UCSD-AML1 (cell line): ENCODE results near the gene TSFM.

ENCODE experiments used
- DNase-seq: peaks from one replicate; lab custom pipeline; 2025; ENCODE audit not compliant: unreplicated experiment; lab: John Stamatoyannopoulos, UW

TSFM gene

DNA sequence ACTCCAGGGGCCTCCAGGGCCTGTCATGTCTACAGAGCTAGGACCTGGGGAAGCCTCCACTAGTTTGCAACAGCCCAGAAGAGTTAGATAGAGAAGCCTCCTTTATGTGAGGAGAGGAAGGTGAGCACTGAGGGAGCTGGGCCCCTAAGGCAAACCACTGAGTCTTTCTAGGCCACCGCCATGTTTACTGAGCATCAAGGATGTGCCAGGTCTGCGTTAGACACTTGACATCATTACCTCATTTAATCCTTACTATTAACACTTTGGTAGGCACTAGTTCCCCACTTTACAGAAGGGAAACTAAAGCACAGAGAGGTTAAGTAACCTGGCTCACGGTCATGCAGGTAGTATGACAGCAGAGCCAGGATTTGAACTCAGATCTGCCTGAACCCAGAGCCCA is 51.1 kb downstream of the TSFM start:
- DNase-seq: no peak

DNA sequence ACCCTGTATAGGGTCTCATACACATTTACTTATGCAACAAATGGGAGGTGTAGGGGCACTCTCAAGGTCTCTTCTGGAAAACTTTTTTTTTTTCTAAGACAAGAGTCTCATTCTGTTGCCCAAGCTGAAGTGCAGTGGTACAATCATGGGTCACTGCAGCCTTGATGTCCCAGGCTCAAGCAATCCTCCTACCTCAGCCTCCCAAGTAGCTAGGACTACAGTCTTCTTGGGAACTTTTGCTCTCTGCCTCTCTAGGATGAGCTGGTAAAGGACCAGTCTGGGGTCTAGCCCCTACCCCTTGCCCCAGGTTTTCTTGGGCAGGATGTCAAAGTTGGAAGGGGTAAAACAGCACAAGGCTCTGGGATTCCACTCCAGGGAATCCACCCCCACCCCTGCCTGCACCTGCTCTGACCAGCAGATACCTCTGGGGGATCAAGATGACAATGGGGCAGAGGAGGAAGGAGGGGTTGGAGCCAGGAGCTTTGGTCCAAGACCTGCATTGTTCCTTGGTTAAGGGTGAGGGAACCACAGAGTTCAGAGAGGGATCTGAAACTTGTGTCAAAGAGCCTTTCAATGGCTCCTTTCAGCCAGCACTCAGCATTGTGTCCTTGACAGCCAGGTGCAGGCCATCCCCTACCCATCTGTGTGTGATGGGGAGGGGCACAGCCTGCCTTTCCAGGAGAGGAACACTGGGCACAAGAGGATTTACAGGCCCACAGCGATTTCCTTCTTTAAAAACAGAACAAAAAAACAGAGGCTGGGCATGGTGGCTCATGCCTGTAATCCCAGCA is 51.7 kb downstream of the TSFM start:
- DNase-seq: no peak

DNA sequence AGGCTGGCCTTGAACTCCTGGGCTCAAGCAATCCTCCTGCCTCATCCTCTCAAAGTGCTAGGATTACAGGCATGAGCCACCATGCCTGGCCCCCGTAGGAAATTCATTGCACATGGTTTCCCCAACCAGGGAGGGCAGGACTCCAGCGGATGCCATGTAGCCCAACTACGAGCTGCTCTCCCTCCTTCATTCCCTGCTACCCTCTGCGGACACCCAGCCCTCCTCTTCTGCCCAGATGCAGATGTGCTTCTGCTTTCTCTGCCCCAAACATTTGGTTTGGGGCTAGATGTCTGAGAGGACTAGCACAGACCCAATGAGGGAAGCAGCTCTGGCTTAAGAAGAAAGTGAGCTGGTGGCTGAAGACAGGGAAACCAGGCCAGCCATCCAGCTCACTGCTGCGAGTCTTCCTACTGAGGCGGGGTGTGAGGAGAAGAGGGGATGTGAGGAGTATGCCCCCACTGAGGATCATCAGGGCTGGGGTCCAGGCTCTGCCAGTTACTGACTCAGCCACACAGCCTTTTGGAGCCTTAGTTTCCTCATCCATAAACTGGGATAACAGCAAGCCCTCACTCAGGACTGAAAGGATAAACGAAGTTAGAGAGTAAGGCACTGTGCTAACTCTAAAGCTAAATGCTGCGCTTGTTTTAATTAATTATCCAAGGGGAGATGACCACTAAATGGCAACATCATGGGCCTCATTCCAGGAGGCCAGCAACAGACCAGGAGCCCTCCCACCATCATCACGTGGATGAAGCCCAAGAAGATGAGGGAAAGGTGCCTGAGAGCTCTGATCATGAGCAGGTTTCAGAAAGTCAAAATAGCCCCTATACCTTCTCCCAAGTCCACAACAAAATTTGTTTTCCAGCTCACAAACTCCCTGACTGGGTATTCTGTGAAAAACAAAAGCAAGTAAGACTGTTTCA is 53.0 kb downstream of the TSFM start:
- peak; percentile 58 for DNase-seq

DNA sequence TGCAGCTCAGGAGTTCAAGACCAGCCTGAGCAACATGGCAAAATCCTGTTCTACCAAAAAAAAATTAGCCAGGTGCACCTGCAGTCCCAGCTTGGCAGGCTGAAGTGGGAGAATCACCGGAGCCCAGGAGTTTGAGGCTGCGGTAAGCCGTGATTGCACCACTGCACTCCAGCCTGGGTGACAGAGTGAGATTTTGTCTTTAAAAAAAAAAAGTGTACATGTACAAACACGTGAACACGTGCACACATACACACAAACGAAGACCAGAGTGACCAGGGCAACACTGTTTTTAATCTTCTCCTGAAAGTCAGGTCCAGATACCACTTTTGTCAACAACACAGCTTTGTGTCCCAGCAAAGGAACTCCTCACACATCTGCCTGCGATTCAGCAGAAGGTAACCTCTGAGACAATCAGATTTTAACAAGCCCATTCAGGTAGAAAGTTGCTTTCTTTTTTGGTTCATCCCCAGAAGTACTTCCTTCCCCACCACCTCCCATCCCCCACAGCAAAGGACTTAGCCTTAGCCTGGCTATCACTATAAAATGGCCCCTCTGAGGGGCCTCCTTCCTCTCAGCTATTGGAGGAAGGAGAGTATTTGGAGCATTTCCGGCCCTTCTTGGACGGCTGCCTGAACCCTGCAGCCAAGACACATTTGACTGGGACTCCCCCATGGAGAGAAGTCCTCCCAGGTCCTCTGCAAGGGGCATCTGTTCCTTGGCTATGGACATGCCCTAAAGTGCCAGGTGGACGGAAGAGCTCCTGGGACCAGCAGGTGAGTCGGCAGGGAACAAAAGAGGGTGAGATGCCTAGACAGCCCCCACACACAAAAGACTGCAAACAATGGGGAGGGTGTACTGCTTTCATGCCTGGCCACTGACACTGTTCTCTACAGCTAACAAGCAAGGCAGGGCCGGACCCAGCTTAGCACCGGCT is 54.1 kb downstream of the TSFM start:
- DNase-seq: peak; percentile 66

DNA sequence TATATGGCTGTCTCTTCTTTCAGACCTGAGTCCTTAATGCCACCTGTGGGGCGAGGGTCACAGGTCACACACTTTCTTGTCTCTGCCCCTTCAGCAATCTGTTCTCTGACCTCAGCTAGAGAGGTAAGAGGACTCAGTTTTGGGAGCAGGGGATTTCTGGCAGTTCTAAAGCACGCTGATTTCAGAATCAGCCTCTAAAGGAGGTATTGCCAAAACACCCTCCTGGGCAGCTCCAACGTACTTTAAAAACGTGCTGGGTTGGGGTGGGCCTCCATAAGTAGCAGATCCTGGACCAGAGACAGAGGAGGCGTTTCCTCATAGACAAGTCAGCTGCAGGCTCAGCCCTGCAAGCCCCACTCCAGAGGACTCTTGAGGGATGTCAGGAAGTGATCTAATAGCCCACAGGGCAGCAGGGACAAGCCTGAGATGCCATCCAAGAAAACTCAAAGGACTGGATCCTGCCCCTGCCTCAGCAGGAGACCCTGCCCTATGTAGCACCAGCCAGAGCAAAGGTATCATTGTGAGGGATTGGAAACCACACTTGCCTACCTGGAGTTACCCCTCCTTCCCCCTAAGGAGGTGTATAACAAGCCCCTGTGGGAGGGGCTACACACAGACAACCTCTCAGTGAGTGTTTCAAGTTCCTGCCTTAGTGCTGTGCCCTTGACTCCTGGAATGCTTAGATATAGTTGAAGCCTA is 55.4 kb downstream of the TSFM start:
- DNase-seq: peak; percentile 43

DNA sequence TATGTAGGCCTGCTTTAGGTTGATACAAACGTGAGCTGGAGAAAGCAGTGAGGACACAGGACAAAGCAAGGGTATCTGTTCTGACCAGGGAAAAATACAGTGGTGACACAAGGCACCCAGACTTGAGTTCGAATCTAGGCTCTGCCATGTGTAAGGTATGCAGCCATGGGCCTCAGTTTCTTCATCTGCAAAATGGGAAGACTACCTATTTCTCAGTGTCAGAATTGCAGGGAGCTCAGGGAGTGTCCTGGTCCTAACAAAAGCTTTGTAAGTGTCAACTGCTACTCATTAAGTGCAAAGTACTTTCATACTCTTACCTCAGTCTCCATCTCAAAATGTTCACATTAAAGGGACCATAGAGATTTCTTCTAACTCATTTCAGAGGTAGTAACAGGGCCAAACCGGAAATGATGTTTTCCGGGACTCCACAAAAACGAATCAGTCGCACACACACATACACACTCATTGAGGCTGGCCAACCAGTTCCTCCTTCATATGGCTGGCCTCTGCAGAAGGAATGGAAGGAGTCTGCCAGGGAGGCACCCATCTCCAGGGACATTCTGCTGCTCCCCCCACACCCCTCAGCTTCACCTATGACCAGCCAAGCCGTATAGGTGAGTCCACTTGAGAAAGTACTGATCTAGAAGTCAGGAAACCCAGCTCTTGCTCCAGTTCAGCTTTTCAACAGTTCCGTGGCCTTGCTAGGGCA is 56.2 kb downstream of the TSFM start:
- peak; percentile 44 for DNase-seq

DNA sequence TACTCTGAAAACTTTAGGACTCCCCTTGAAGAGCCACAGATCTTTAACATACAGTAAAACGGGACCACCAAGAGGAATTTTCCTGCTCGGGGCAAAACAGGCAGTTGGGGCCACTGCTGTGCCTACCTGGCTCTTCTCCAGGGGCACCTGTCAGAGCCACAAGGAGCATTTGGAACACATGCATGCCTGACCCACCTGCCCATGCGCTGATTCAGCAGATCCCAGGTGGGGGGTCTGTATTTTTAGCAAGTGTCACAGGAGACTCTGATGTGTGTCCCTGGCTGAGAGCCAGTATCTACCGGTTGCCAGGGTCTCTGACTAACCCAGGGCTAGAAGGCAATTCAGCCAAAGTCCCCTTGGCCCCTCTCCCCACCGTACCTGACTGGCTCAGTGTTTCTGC is 57.4 kb downstream of the TSFM start:
- no peak for DNase-seq

DNA sequence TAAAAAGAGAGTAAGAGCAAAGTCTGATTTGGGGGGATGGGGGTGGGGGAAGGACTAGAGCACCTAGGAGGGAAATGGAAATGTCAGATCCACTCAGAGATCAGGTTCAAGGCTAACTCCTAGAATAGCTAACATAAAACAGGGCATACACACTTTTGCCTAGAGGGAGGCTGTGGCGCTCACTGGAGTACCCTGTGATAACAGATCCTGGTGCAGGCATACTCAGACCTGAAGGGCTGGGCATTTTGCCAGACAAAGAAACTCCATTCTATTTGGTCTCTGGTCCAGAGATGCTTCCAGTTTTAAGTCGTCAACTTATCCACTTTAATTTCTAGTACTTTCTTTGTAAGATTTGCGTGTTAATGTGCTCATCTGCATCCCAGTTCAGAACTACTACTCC is 58.1 kb downstream of the TSFM start:
- no peak for DNase-seq

DNA sequence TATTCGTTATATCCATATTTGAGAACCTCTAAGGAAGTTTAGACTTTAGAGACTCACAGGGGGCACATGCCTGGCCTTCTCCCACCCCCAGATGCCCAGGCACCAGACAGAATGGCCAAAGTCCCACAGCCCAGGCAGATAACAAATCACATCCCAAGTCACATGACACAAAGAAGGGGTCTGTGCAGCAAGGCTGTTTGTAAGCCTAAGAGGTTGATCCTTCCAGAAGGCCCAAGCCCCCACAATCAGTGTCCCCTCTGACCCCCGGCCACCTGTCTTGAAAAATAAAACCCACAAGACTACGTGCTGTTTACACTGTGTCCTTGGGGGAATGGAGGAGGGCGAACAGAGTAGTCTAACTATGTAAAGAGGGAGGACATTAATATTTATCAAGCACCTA is 58.9 kb downstream of the TSFM start:
- DNase-seq: no peak

DNA sequence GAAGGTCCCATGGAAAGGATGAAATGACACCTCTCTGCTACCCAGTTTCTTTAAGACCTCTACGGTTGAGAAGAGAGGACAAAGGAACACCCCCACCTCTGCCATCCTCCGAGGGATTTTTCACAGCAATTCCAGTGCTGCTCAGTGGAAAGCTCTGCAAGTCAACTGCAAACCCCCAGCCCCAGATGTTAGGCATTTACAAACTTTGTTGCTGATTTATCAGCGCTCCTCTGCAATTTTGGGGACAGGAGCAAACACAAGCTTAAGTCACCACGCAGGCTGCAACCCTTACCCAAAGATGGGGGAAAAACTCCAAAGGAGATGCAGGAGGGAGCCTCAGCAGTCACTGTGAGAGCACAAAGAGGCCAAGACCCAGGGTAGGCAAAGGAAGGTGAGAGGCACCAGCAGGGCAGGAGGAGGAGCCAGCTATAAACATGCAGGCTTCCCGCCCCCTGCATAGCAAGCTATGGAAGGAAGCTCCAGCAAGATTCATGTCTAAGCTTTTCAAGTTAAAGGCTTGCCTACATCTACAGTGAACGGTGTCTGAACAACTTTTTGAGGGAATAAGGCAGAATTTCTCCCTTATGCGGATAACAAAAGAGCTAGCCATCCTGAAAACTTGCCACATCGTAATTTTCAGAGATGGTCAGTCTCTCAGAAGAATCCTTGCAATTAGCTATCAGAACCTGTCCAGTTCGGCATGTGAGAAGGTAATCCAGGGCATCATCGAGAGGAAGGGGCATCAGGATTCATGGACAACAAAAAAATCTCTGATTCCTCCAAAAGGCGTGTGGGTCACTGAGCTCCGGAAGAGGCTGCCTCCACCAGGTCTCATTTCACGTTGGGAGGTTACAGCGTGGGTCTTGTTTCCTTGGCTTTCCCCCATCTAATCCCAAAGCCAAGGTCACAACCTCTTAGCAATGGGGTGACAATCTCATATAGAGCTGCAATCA is 60.0 kb downstream of the TSFM start:
- no peak for DNase-seq

DNA sequence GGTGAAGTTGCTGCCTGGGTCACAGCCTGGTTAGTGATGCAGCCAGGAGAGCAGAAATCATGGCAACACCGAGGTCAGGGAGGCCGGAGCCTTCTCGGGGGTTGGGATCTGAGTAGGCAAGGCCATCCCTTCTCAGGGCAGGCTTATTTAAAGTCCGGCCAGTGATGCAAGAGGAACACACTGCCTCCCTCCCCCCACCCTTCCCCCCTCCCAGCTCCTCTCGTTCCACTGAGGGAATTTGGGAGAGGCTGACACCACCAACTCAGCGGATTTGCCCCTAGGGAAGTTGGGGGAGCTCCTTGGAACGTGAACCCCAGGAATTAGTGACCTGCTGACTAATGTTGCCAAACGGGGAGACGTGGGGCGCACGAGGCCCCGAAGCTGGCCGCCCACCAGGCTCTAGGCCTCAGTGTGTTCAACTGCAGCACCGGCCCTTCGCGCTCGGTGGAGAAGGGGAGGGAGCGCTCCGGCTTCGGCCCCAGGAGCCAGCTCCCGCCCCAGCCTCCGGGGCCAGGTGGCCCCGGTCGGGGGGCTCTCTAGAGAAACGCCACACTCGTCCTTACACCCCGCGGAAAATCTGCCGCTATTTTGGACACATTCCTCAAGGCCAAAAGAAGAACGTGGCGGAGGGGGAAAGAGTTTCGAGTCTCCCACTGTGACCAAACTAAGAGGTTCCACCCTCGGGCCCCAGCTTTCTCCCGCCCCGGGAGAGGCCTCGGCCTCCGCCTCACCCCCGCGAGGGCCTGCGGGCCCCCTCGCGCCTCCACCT is 62.3 kb downstream of the TSFM start:
- DNase-seq: peak; percentile 40

DNA sequence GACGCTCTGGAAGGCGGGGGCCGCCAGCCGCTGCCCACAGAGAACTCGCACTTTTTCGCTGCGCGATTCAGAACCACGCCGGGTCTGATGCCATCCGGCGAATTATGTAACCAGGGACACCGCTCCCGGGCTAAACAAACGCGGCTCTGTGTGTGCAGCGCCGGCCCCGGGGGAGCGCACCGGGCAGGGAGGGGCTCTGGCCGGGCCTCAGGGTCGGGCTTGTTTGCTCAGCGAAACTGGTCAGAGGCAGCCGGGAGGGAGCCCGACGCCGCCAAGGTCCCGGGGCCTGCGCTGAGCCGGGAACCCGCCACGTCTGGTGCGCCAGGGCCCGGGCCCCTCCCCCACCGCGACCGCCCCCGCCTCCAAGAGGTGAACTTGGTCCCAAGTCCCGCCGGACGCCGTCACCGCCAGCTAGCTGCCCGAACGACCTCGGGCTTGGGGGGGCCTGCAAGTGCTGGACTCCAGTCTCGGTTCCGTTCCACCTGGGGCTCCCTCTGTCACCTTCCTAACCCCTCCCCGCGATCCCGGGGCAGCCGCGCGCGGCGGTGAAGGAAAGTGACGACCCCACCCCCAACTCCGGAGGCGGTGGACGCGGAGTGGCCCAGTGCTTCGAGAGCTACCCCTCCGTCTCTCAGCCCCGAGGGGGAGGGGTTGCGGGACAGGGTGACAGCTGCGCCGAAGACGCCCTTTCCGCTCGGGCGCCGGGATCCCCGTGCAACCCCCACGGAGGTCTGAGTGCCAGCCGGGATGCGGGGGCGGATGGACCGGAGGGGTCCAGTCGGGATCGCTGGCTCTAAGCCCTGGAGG is 63.1 kb downstream of the TSFM start:
- DNase-seq: peak; percentile 68

DNA sequence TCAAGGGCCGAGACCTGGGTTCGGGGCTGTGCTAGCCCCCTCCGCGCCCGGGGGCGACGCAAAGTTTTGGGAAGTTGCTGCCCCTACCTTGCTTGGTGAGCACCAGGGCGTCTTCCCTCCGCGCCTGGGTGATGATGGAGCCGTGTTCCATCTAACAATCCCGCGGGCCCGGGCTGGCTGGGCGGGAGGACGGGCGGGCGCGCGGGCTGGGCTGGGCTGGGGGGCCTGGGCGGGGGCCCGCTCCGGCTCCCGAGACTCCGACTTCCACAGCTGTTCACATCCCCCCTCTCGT is 63.6 kb downstream of the TSFM start:
- DNase-seq: no peak

DNA sequence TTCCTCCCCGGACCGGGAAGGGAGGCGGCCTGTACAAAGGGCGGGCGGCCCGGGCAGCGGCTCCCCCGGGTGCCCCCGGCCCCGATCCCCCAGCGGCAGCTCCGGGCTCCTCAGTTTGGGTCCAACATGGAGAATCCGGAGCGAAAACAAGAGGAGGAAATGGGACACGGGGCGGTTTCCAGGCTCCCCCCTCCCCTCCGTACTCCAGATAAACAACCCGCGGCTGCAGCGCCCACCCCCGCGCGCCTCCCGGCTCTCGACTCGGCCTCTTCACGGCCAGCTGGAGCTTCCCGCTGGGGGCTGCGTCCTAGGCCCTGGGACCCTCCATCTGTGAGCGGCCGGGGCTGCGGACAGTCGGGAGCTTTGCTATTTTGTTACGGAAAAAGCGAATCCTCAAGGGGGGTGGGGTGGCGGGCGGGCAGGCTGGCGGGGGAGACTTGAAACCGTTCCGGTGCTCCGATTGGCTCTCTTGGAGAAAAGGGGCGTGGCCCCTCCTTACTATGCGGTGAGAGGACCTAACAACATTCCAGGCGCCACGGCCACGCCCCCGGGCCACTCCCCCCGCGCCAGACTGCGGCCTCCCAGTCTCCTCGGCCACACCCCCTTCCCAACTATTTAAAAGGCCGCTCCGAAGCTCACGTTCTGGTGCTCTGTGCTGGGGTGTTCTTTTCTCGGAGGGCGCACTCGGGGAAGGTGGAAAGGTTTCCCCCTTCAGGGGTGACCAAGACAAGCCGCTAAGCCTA is 64.2 kb downstream of the TSFM start, which contains the start of gene CTDSP2:
CTDSP2 (minus strand) TSS at position 153 of the 743 bp plus-strand sequence. CDS start 294 bp downstream, outside the sequence.
- peak; percentile 98 for DNase-seq
